HFF-Myc (cell line): ENCODE measurements around the gene WSCD2.
"Not testable (repeated sequence)": the region's sequence is repeated elsewhere in the genome, so short reads cannot be mapped to it uniquely, and the experiment has no call there.

Source experiments
- DNase-seq: peaks from one replicate; pipeline ENCODE4 v3.0.0-alpha.2; 2011; ENCODE audit warnings: low read depth; ENCODE audit errors: extremely low read depth
- H3K4me3 ChIP-seq: replicated peaks from 2 replicates; pipeline ENCODE4 v1.5.1; 2011; ENCODE audit warnings: low read depth, mild to moderate bottlenecking, control low read depth, low read length
- CTCF ChIP-seq: IDR thresholded peaks from 2 replicates; pipeline ENCODE4 v1.5.1; 2012; ENCODE audit warnings: mild to moderate bottlenecking, low read depth, low read length, control low read depth; ENCODE audit errors: missing control alignments

WSCD2 gene

GRCh38 chr12:108210001-108210400, 80.9 kb downstream of the WSCD2 start:
- no peak for DNase-seq
- no peak for TF ChIP-seq CTCF
- no peak overlapping the region for H3K4me3 ChIP-seq

- DNase-seq, result no peak
- H3K4me3 ChIP-seq, result no peak overlapping the region
- TF ChIP-seq CTCF, result no peak
Observed at GRCh38 chr12:108211157-108211556, 82.1 kb downstream of the WSCD2 start.

- TF ChIP-seq CTCF, result no peak
- no peak for DNase-seq
- H3K4me3 ChIP-seq, result no peak overlapping the region
Observed at GRCh38 chr12:108213871-108214445, 84.9 kb downstream of the WSCD2 start.

GRCh38 chr12:108214486-108214885, 85.4 kb downstream of the WSCD2 start:
- no peak for TF ChIP-seq CTCF
- no peak overlapping the region for H3K4me3 ChIP-seq
- DNase-seq, result no peak

- no peak overlapping the region for H3K4me3 ChIP-seq
- no peak for TF ChIP-seq CTCF
- DNase-seq, result no peak
Observed at GRCh38 chr12:108215458-108215857, 86.4 kb downstream of the WSCD2 start.

- no peak overlapping the region for H3K4me3 ChIP-seq
- DNase-seq, result no peak
- TF ChIP-seq CTCF, result no peak
Observed at GRCh38 chr12:108218921-108219320, 89.8 kb downstream of the WSCD2 start.

GRCh38 chr12:108225101-108225500, 96.0 kb downstream of the WSCD2 start:
- DNase-seq, H3K4me3 ChIP-seq: not testable (repeated sequence)
